HepG2 (cell line): Measurements from ENCODE around the gene DAAM1. TPM values are rescaled to one million over a fixed set of nuclear protein-coding genes. Genes with fewer than 3 reads are reported as not detected.

Experiments
- ATAC-seq: fragments of 200-7000 bp; cut with Tn5 transposase; 3 replicates; pipeline ENCODE4 v1.9.1; 2020; ENCODE audit warnings: mild to moderate bottlenecking, moderate library complexity
- BruUV-seq: library from RNA; stranded (reverse); fragments of 400-500 nt; replicated peaks from 2 replicates; lab custom pipeline; 2021; lab: Mats Ljungman, UMichigan
- CTCF ChIA-PET: fragments of 300-600 bp; formaldehyde crosslinking; extraction: SDS; loops from one replicate; lab custom pipeline; 2021; ENCODE audit warnings: low total read pairs, inconsistent platforms, low intra/inter-chr PET ratio; lab: Yijun Ruan, JAX
- POLR2A ChIA-PET: fragments of 350-600 bp; sonication (Branson Sonifier 250); formaldehyde crosslinking; loops from one replicate; lab custom pipeline; 2020; ENCODE audit warnings: antibody characterized with exemption, inconsistent platforms; lab: Yijun Ruan, JAX
- DNase-seq: peaks from one replicate; pipeline ENCODE4 v3.0.0-alpha.2; 2015; ENCODE audit warnings: low spot score
- FAIRE-seq: peaks from 3 replicates; lab custom pipeline; 2011; peaks lifted over from hg19 to GRCh38; lab: Jason Lieb, UNC
- H2AFZ ChIP-seq: one replicate; pipeline ENCODE4 v1.6.1; 2011; ENCODE audit warnings: low read length, inconsistent platforms
- H3K27ac ChIP-seq: fragments of 300-600 bp; 3 replicates; pipeline ENCODE4 v1.8.0; 2011; ENCODE audit warnings: mixed run types, mild to moderate bottlenecking, mixed read lengths, low read length, inconsistent platforms; ENCODE audit not compliant: insufficient read depth; ENCODE audit errors: extremely low read length
- H3K27me3 ChIP-seq, 2 experiments: fragments of 200-600 bp in 1 of 2; 2 replicates in 1 of 2; 3 replicates in 1 of 2; pipeline versions ENCODE4 v1.6.0 to v1.8.0; 2011; ENCODE audit warnings: low read length in 2 of 2, mild to moderate bottlenecking in 2 of 2, moderate library complexity in 2 of 2, inconsistent platforms in 1 of 2; ENCODE audit not compliant: insufficient read depth in 2 of 2, control insufficient read depth in 1 of 2
- H3K36me3 ChIP-seq, 2 experiments: fragments of 200-600 bp in 1 of 2; replicated peaks in 1 of 2; 2 replicates in 1 of 2; 3 replicates in 1 of 2; pipeline versions ENCODE4 v1.5.1 to v1.8.0; 2011; ENCODE audit warnings: low read length in 2 of 2, inconsistent platforms in 1 of 2; ENCODE audit not compliant: insufficient read depth in 2 of 2, control insufficient read depth in 1 of 2
- H3K4me1 ChIP-seq: 2 replicates; pipeline ENCODE4 v1.5.1; 2012; ENCODE audit warnings: low read length, inconsistent platforms; ENCODE audit not compliant: insufficient read depth
- H3K4me2 ChIP-seq: 2 replicates; pipeline ENCODE4 v1.6.0; 2011; ENCODE audit warnings: low read depth, low read length, inconsistent platforms
- H3K4me3 ChIP-seq, 3 experiments: fragments of 200-600 bp in 1 of 3; sonication (generic), shearing (Covaris generic) in 1 of 3; replicated peaks in 1 of 3; 2 replicates each; pipeline ENCODE4 v1.5.1; 2011 to 2016; ENCODE audit warnings: low read length in 3 of 3, inconsistent platforms in 2 of 3, low read depth in 2 of 3, mild to moderate bottlenecking in 2 of 3, control low read depth in 1 of 3, mixed read lengths in 1 of 3; ENCODE audit not compliant: insufficient read depth in 1 of 3
- H3K79me2 ChIP-seq: one replicate; pipeline ENCODE4 v1.6.1; 2011; ENCODE audit warnings: low read length, inconsistent platforms; ENCODE audit not compliant: insufficient read depth
- H3K9ac ChIP-seq: 2 replicates; pipeline ENCODE4 v1.6.0; 2011; ENCODE audit warnings: mild to moderate bottlenecking, low read depth, low read length, inconsistent platforms; ENCODE audit not compliant: insufficient read depth
- H3K9me3 ChIP-seq: 2 replicates; pipeline ENCODE4 v1.5.1; 2012; ENCODE audit warnings: mild to moderate bottlenecking, low read length
- H4K20me1 ChIP-seq: 2 replicates; pipeline ENCODE4 v1.6.0; 2011; ENCODE audit warnings: inconsistent platforms, mild to moderate bottlenecking, low read length, moderate library complexity; ENCODE audit not compliant: insufficient read depth
- CREB3 ChIP-seq: sonication (generic); formaldehyde crosslinking; IDR thresholded peaks from 2 replicates; pipeline ENCODE4 v1.5.0; 2020; ENCODE audit warnings: missing genetic modification reagents
- DMAP1 ChIP-seq: IDR thresholded peaks from 2 replicates; pipeline ENCODE4 v1.6.1; 2016
- EP300 ChIP-seq, 3 experiments: sonication (generic) in 1 of 3; formaldehyde crosslinking in 1 of 3; IDR thresholded peaks; 2 replicates each; pipeline versions ENCODE4 v1.5.1 to v1.6.1; 2011 to 2020; ENCODE audit warnings: low read depth in 2 of 3, low read length in 2 of 3, borderline replicate concordance in 1 of 3, improper control_type of control experiment in 1 of 3, mild to moderate bottlenecking in 1 of 3, missing genetic modification reagents in 1 of 3, moderate library complexity in 1 of 3
- HINFP ChIP-seq: sonication (generic); formaldehyde crosslinking; IDR thresholded peaks from 2 replicates; pipeline ENCODE4 v1.4.0; 2020; ENCODE audit warnings: low read depth, mild to moderate bottlenecking, missing genetic modification reagents
- JUN ChIP-seq: sonication (generic); formaldehyde crosslinking; IDR thresholded peaks from 2 replicates; pipeline ENCODE4 v1.4.0; 2020; ENCODE audit warnings: mild to moderate bottlenecking, missing genetic modification reagents
- NFE2L2 ChIP-seq: fragments of 150-350 bp; IDR thresholded peaks from 2 replicates; pipeline ENCODE4 v1.6.1; 2014; ENCODE audit warnings: low read length
- NPAS2 ChIP-seq: sonication (generic); formaldehyde crosslinking; IDR thresholded peaks from 2 replicates; pipeline ENCODE4 v1.8.0; 2022; ENCODE audit warnings: mild to moderate bottlenecking, missing genetic modification reagents, borderline replicate concordance
- PHF5A ChIP-seq: IDR thresholded peaks from one replicate; pipeline ENCODE4 v1.6.1; 2018; ENCODE audit warnings: low read depth, missing genetic modification reagents; ENCODE audit not compliant: unreplicated experiment
- POLR2G ChIP-seq: fragments of 200-400 bp; formaldehyde crosslinking; IDR thresholded peaks from 2 replicates; pipeline ENCODE4 v1.6.1; 2018; ENCODE audit warnings: mild to moderate bottlenecking, low read depth, low read length, moderate library complexity
- REXO4 ChIP-seq: sonication (generic); formaldehyde crosslinking; IDR thresholded peaks from 2 replicates; pipeline ENCODE4 v1.8.0; 2022; ENCODE audit warnings: missing genetic modification reagents, mild to moderate bottlenecking, borderline replicate concordance
- RFXANK ChIP-seq: IDR thresholded peaks from 2 replicates; pipeline ENCODE4 v1.6.1; 2016
- SIN3A ChIP-seq: IDR thresholded peaks from 2 replicates; pipeline ENCODE4 v1.6.1; 2011; ENCODE audit warnings: low read depth, mild to moderate bottlenecking, control low read depth, low read length, borderline replicate concordance
- SIX4 ChIP-seq: sonication (generic); formaldehyde crosslinking; IDR thresholded peaks from 2 replicates; pipeline ENCODE4 v1.4.0; 2020; ENCODE audit warnings: missing genetic modification reagents
- SRY ChIP-seq: sonication (generic); formaldehyde crosslinking; IDR thresholded peaks from 2 replicates; pipeline ENCODE4 v1.8.0; 2022; ENCODE audit warnings: mild to moderate bottlenecking, missing genetic modification reagents
- SUZ12 ChIP-seq: fragments of 150-350 bp; IDR thresholded peaks from 2 replicates; pipeline ENCODE4 v1.6.1; 2014; ENCODE audit warnings: low read depth, low read length
- TERF1 ChIP-seq: sonication (generic); formaldehyde crosslinking; IDR thresholded peaks from 2 replicates; pipeline ENCODE4 v1.8.0; 2022; ENCODE audit warnings: mild to moderate bottlenecking, missing genetic modification reagents, moderate library complexity
- U2AF2 ChIP-seq: fragments of 200-400 bp; formaldehyde crosslinking; IDR thresholded peaks from 2 replicates; pipeline ENCODE4 v1.6.1; 2017; ENCODE audit warnings: low read depth, mild to moderate bottlenecking, low read length
- ZNF230 ChIP-seq: sonication (generic); formaldehyde crosslinking; IDR thresholded peaks from 2 replicates; pipeline ENCODE4 v1.4.0; 2020; ENCODE audit warnings: mild to moderate bottlenecking, missing genetic modification reagents
- ZNF761 ChIP-seq: sonication (generic); formaldehyde crosslinking; conservative IDR thresholded peaks from 2 replicates; pipeline ENCODE4 v1.4.0; 2020; ENCODE audit warnings: mild to moderate bottlenecking, missing genetic modification reagents
- ZNF782 ChIP-seq: sonication (generic); formaldehyde crosslinking; IDR thresholded peaks from 2 replicates; pipeline ENCODE4 v1.4.0; 2020; ENCODE audit warnings: missing genetic modification reagents, mild to moderate bottlenecking, borderline replicate concordance
- WGBS: methylation state at CpG from one replicate; pipeline ENCODE4 v1.1.6; 2017; ENCODE audit warnings: low lambda C conversion rate; 5-methylcytosine and 5-hydroxymethylcytosine counted together
- in situ Hi-C: cut with HindIII; loops from 2 replicates; pipeline ENCODE4 v1.10.0; 2017; ENCODE audit warnings: low pct_unique_long_range_greater_than_20kb; ENCODE audit not compliant: extremely low pct_ligation_motif_present
- intact Hi-C: fragments of 100-400 bp; cut with micrococcal nuclease; formaldehyde crosslinking; loops from one replicate; pipeline ENCODE4 v1.10.0; 2022; ENCODE audit not compliant: unreplicated experiment
- polyA plus RNA-seq, 8 experiments: library from polyadenylated mRNA; depleted of rRNA in 3 of 8; stranded (reverse) in 7 of 8; unstranded in 1 of 8; fragments of >200 nt; fragmentation: Illumina TruSeq in 4 of 8; extraction: Trizol in 4 of 8; gene quantifications; 2 replicates each; pipeline versions ENCODE4 v1.2.1 to v1.2.3, GENCODE V29; 2011 to 2016; ENCODE audit warnings: low read depth in 4 of 8, missing spikeins in 1 of 8, mixed read lengths in 1 of 8; ENCODE audit not compliant: insufficient read depth in 1 of 8
- total RNA-seq, 5 experiments: library from RNA; depleted of rRNA; stranded (reverse); fragments of >200 nt; fragmentation: Illumina TruSeq; extraction: Trizol; gene quantifications; 2 replicates each; pipeline ENCODE4 v1.2.3, GENCODE V29; 2016; ENCODE audit warnings: low read depth in 1 of 5

DAAM1 gene
- total and polyA plus RNA-seq, 2 of the 13 experiments (the other 11 are each of a cell fraction or from before 2014, with no cell fraction given), result 10.9 to 24.5 TPM

- no peak overlapping the region for H2AFZ ChIP-seq
- 92% methylated on average over 4 of the region's 4 CpGs for WGBS
- no peaks in the 10 kb centered on the region for H3K27me3 ChIP-seq
- H3K4me1 ChIP-seq, result peaks cover 16% of the 10 kb centered on the region
- no peak for ATAC-seq
- H3K27ac ChIP-seq, result no peak overlapping the region
- ChIA-PET POLR2A (no interaction called here), CTCF (no interaction called here)
- no peak for FAIRE-seq
- H3K9me3 ChIP-seq, result no peaks in the 10 kb centered on the region
- no peak overlapping the region for H3K4me3 ChIP-seq
- H3K79me2 ChIP-seq, result no peaks in the 10 kb centered on the region
- in situ Hi-C loops (no loop called here), intact Hi-C loops (no loop called here)
- no peak for TF ChIP-seq HINFP (CRISPR knock-in tag)
- no peak for TF ChIP-seq U2AF2
- no peak for TF ChIP-seq ZNF761 (CRISPR knock-in tag)
- TF ChIP-seq ZNF782, result no peak
- TF ChIP-seq CREB3, result no peak
- TF ChIP-seq EP300 (IDR thresholded peaks at IDR 0.05; ENCODE audit: low read depth in 2 of 2, low read length in 2 of 2), result no peak
- no peak for TF ChIP-seq EP300 (CRISPR knock-in tag; IDR thresholded peaks at IDR 0.05; ENCODE audit: borderline replicate concordance)
- no peak for TF ChIP-seq REXO4 (CRISPR knock-in tag)
- TF ChIP-seq JUN (CRISPR knock-in tag), result no peak
- TF ChIP-seq SRY, result no peak
- no peak for TF ChIP-seq DMAP1 (CRISPR knock-in tag)
- no peak for TF ChIP-seq SUZ12
- no peak for TF ChIP-seq TERF1 (CRISPR knock-in tag)
- TF ChIP-seq SIX4, result no peak
- TF ChIP-seq SIN3A, result no peak
- TF ChIP-seq ZNF230, result no peak
- TF ChIP-seq RFXANK (CRISPR knock-in tag), result no peak
- TF ChIP-seq NFE2L2, result no peak
- TF ChIP-seq NPAS2 (CRISPR knock-in tag), result no peak
- TF ChIP-seq POLR2G, result no peak
- no peak for TF ChIP-seq PHF5A (CRISPR knock-in tag)
- no peaks in the 10 kb centered on the region for H4K20me1 ChIP-seq
- DNase-seq, result no peak
- H3K4me2 ChIP-seq, result no peak overlapping the region
- no peak overlapping the region for H3K9ac ChIP-seq
- BruUV-seq, result no TSS peak
- peaks cover 5 to 30% of the 10 kb centered on the region in 2 experiments; a peak in 3 of 5 replicates for H3K36me3 ChIP-seq
Measured at GRCh38 chr14:59337141-59337611, 148.7 kb downstream of the DAAM1 start.
